NCI-H2171 (cell line): ENCODE measurements around the gene CNNM2.

Experiments
- DNase-seq: peaks from one replicate; lab custom pipeline; 2025; lab: John Stamatoyannopoulos, UW

Gene CNNM2

DNA sequence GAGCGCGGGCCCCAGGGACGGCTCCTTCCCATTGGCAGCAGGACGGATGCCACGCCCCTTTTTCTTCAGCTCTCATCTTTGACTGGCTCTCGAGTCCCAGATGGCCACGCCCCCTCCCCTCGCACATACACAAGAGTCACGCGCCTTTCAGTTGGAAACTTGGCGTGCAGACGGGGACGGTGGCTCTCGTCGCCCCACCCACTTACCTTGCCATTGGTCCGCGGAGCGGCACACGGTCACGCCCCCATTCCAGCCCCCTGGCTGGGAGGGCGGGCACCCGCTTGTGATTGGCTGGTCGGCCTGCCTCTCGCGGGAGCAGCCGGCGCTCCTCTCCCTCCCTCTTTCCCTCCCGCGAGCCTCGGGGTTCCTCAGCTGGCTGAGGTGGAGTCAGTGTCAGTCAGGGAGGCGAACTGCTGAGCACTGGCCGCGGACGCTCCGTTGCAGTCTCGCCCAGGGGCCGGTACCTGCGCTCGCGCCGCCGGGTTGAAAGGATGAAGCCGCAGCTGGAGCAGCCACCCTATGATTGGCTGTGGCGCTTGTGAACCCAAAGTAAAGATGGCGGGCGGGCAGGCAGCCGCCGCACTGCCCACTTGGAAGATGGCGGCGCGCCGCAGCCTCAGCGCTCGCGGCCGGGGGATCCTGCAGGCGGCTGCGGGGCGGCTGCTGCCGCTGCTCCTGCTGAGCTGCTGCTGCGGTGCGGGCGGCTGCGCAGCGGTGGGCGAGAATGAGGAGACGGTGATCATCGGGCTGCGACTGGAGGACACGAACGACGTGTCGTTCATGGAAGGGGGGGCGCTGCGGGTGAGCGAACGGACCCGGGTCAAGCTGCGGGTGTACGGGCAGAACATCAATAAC is at the start of gene CNNM2:
CNNM2 (plus strand) TSS at position 333 of the 855 bp plus-strand sequence; CDS start at position 520, 187 bp downstream.
- peak; percentile 96 for DNase-seq

DNA sequence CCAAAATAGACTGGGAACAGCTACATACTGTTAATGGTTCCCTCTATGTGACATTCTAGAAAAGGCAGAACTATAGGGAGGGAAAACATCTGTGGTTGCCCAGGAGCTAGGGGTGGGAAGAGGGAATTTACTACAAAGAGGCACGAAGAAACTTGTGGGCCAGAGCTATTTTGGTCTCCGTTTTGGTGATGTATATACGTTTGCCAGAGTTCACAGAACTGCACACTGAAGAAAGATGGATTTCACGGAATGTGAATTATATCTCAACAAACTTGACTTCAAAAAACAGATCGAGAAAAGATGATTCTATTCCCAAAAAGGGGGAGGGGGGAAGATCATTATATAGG is 49.2 kb upstream of the CNNM2 start:
- no peak for DNase-seq

DNA sequence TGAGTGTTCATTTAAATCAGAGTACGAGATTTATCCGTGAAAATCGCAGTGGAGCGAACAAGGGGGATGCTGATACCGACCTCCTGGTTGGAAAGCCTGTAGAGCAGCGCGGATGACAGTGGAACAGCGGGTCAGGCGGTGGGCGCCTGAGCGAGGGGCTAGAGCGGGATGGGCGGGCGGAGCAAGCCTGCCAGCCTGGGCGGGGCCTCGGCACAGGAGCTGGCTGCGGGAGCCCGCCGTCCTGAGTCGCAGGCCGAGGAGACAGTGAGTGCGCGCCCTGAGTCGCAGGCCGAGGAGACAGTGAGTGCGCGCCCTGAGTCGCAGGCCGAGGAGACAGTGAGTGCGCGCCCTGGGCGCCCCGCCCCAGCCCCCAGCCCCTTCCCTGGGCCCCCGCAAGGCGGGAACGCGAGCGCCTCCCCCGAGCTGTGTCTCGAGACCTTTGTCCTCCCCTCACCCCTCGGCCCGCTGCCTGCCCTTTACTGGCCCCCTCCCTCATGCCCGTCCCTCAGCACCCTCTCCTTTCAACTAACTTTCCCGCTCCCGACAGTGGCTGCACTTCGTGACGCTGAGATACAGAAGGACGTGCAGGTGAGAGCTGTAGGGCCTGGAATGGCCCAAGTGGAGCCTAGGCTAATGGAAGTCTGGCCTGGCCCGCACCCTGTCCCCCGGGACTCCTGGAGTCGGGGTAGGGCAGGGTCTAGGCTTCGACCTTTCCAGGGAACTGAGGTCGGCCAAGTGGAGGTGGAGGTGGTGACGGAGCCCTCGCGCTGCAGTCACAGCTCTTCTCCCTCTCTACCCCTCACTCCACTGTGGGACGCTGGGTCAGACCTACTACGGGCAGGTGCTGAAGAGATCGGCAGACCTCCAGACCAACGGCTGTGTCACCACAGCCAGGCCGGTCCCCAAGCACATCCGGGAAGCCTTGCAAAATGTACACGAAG is 48.6 kb upstream of the CNNM2 start, which contains the start of gene AS3MT:
AS3MT (plus strand) TSS at position 213 of the 941 bp plus-strand sequence; CDS start at position 336, 123 bp downstream.
- DNase-seq = peak; percentile 44

DNA sequence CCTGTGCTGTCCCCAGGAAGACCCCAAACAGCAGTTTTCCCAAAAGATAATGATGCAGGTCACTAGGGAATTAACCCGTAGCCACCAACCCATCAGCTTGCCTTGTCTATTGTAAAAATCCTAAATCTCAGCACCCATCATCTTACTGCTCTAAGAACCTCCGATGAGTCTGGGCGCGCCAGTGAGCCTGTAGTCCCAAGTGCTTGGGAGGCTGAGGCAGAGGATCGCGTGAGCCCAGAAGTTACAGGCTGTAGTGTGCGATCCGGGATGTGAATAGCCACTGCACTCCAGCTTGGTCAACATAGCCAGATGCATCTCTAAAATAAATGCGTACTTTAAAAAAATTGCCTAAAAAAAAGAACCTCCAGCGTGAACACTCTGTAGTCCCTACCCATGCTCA is 47.9 kb upstream of the CNNM2 start:
- DNase-seq = no peak

DNA sequence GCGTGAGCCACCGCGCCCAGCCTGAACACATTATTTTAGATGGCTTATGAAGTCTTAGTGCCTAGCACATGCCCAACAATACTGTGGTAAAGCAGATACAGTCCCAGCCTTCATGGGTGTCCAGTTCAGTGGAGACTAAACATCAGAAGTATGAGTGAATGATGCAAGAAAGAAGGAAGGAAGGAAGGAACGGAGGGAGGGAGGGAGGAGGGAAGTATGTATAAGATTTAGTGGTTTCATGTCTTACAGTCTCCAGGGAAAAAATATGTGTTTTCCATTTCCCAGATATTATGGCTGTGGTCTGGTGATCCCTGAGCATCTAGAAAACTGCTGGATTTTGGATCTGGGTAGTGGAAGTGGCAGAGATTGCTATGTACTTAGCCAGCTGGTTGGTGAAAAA is 45.9 kb upstream of the CNNM2 start:
- DNase-seq = no peak

DNA sequence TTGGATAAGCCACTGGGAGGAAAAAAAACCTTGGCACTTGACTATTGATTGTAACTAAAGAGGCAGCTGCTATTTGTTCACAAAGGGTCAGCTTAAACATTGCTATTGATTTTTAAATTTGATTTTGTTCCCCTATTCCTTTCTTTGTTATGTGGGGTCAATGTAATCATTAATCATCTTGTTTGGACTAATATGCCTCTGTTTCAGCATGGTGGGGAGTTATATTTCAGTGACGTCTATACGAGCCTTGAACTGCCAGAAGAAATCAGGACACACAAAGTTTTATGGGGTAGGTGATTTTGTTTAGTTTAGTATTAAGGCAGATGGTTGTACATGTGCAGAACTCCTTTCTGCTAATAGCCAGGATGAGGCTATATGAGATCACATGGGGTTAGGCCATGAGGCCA is 41.3 kb upstream of the CNNM2 start:
- DNase-seq = no peak

DNA sequence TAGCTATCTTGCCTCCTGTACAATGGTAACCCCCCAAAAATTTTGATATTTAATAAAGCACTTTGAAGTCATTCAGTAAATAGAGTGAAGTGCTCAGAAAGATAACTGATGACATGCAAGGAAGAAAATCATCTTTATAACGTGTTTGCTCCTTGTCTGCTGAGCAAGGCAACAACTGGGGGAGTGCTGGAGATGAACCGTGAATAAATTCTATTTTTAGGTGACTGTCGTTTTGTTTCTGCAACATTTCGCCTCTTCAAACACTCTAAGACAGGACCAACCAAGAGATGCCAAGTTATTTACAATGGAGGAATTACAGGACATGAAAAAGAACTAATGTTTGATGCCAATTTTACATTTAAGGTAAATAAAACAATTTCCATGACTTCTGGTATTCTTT is 39.5 kb upstream of the CNNM2 start:
- DNase-seq = no peak

DNA sequence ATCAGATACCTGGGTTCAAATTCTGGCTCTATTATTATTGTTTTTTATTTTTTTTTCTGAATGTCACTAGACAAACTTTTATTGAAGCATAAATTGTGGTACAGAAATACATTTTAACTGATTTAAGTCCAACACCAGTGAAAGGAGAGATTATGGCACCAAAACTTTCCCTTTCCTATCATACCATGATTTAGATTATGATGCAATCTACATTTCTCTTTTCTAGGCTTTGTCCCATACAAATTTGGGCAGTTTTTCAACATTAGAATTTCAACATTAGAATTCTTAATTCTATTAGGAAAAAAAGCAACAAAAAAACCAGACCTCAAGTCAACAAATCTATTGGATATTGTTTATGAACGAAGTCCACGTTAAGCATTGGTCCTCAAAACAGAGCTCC is 37.8 kb upstream of the CNNM2 start:
- DNase-seq = no peak

DNA sequence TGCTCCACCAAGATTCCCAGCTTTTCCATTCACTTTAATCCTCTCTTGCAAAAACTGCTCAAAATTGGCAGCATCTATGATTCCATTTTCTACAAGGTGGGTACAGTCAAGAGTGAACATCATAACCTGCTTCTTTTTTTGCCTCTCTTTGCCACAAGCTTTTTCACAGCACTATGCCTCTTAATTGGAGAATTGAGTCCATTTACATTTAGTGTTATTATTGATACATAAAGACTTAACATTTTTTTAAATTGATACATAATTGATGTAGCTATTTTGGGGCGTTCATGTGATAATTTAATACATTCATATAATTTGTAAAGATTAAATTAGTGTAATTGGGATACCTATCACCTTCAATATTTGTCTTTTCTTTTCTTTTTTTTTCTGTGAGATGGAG is 30.0 kb upstream of the CNNM2 start:
- no peak for DNase-seq

DNA sequence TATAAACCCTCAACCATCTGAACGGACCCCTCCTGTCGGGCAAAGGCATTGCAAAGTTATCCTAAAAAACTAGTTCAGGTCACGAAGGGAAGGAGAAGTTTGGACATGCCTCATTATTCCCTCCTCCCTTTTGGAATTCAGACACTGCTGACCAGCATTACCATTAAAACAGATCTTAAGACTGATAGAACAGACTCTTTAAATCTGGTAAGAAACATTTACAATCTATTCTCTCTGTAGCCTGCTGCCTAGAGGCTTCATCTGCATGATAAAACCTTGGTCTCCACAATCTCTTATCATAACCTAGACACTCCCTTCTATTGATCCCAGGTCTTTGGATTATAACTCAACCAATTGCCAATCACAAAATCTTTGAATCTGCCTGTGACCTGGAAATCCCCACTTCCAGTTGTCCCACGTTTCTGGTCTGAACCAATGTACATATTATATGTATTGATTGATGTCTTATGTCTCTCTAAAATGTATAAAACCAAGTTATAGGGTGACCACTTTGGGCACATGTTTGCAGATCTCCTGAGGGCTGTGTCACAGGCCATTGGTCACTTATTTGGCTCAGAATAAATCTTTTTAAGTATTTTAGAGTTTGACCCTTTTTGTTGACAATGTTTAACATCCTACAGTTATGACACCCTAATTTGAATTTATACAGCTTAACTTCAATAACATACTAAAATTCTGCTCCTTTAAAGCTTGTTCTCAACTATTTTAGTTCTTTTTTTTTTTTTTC is 23.5 kb upstream of the CNNM2 start:
- DNase-seq = no peak

DNA sequence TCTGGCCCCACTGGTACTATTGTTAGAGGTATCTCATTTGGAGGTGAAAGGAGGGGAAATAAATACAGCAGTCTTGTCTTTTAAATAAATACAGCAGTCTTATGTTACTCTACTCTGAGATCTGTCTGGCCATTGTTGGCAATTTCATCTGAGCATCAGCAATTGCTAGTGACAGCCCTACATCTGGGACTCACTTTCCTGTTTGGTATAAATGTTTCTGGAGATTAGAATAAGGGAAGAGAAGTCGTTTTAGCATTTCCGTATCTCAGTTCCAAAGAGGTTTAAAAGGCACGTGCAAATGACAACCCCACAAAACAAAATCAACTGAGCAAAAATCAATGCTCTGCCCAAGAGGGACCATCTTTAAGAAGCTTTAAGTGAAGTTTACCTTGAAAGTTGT is 18.1 kb upstream of the CNNM2 start:
- no peak for DNase-seq

DNA sequence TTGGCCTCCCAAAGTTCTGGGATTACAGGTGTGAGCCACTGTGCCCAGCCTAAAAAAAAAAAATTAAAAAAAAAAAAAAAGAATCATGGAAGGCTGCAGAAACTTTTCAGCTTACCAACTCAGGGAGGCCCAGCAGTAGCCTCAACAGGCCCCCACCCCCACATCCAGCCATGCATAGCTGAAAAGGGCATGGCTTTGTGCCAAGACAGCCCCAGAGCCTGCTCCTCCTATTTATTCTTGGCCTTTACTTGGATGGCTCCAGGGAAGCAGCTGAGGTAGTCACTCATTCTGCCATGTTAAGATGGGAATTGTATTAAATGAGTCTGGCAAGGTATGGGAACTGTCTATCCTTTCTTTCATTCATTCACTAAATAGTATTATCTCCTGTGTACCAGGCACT is 13.7 kb upstream of the CNNM2 start:
- DNase-seq = no peak

DNA sequence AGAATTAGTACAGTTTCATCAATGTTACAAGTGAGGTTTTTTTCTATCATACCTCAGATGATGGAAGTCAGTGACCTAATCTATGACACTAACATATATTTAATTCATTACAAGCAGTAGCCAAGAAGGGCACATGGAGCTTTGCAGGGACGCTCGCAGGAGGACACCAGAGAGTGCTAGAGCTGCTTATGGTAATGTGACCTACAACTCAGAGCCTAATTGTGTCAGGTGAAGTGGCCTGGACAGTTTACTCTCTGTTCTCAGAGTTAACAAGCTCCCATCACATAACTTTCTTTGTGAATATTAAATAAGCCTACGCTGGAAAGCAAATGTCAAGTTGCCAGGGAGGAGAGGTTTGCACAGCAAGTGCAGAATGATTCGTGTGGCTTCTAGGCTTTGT is 11.6 kb upstream of the CNNM2 start:
- no peak for DNase-seq

DNA sequence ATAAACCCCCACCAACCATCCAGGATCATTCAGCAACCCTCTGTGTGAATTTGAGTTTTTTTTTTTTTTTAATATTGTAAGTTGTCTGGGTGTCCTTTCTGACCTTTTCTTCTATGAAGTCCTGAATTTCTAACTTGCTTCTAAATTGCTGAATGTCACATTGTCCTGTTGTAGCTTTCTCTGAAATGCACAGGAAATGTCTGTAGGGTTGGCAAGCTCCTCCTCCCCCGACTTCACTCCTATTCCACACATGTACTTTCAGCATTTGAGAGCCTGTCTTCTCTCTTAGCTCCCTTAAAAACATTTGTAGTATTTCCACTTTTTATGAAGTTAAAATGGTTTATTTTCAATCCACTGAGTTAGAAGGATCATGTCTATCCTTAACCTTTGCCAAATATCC is 3.3 kb upstream of the CNNM2 start:
- no peak for DNase-seq

DNA sequence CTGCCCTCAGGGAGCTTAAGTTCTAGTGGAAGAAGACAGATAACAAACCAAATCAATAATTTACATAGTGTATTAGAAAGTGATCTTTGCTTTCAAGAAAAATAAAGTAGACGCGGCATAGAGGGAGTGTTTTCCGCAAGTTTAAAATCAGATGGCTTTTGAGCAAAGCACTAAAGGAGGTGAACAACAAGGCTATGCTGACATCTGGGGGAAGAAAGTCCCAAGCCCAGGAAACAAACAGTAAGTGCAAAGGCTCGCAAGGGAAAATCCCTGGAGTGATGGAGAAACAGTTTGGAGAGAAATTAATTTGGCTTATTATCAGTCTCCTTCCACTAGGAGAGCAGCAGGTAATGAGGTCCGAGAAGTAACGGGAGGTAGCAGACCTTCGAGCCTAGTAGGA is 1.9 kb upstream of the CNNM2 start:
- no peak for DNase-seq

DNA sequence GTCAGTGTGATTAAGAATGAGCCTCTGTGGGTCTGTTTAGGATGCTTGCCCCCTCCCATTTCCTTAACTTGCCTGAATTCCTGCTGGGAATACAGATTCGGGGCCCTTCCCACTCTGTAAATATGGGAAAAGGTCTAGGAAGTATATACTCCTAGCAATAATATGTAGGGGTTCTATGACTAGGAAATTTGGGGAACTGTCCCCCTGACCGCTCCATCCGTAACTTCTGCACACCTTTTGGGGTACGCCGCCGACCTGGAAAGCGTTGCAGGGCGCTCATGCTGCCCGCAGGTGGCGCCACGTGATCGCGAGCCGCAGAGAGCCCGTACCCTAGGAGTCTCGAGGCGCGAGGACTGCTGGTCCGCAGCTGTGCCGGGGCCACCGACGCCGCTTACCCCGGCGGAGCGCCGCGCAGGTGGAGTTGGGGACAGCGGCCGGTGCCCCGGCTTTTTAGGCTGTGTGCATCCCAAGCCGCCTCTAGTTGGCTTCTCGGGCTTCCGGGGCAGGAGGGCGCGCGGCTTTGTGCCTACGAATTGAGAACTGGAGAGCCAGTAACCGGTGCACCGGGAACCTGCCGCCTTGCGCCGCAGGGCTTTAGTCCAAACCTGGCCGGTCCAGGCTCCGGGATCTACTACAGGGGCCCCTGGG is 656 bp upstream of the CNNM2 start:
- DNase-seq = peak; percentile 33

DNA sequence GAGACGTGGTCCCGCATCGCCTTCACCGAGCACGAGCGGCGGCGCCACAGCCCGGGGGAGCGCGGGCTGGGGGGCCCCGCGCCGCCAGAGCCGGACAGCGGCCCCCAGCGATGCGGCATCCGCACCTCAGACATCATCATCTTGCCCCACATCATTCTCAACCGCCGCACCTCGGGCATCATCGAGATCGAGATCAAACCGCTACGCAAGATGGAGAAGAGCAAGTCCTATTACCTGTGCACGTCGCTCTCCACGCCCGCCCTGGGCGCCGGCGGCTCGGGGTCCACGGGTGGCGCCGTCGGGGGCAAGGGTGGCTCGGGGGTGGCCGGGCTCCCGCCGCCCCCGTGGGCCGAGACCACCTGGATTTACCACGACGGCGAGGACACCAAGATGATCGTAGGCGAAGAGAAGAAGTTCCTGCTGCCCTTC is 737 bp downstream of the CNNM2 start:
- DNase-seq = no peak

DNA sequence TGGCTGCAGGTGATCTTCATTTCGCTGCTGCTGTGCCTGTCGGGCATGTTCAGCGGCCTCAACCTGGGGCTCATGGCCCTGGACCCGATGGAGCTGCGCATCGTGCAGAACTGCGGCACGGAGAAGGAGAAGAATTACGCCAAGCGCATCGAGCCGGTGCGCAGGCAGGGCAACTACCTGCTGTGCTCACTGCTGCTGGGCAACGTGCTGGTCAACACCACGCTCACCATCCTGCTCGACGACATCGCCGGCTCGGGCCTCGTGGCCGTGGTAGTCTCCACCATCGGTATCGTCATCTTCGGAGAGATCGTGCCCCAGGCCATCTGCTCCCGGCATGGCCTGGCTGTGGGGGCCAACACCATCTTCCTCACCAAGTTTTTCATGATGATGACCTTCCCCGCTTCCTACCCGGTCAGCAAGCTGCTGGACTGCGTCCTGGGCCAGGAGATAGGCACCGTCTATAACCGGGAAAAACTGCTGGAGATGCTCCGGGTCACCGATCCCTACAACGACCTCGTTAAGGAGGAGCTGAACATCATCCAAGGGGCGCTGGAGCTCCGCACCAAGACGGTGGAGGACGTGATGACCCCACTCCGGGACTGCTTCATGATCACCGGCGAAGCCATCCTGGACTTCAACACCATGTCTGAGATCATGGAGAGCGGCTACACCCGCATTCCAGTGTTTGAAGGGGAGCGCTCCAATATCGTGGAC is 1.3 kb downstream of the CNNM2 start:
- no peak for DNase-seq

DNA sequence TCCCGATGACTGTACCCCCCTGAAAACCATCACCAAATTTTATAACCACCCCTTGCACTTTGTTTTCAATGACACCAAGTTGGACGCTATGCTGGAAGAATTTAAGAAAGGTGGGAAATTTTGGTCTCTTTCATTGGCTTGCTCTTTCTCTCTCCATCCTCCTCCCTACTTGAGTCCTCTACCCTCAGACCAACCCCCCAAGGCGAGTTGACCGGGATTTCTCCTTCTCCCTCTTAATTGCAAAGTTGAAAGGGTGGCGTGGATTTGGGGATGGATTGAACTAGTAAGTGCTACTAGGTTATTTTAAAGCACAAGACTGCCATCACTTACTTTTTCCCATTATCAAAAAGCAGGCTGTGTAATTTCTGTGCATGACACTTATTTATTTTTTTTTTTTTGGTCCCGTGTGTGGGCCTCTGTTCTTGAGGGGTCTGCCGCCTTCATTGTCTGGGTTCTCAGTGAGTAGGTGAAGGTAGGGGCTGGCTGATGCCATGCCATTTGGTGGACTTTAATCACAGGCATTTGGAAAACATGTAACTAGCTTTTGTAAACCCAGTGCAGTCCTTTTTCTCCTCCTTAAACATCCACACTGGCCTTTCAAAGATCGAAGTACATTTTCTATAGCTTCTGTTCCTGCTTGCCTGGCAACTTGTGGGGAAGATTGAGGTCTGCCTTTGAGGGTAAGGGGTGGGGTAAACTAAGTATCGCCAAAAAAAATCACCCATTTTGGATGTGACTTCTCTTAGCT is 2.1 kb downstream of the CNNM2 start:
- no peak for DNase-seq

DNA sequence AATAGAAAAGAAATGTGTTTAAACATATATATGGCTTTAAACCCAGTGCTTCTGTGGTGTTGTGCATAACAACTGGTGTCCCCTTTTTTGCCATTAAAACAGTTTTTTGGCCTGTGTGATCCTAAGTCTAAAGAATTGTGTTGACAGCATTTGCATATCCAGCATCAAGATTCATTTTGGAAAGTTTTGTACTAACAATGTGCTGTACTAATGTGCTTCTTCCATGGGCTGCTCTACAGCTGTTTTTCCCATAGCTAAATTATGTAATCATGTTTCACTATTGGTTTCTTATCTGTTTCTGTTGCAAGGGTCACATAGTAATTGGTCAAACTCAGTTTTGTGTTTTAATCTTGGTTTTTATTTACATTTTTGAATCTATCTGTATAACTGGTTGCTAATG is 5.5 kb downstream of the CNNM2 start:
- DNase-seq = no peak
